Measurements from ENCODE around the gene AGPAT2.

AGPAT2 gene

DNA sequence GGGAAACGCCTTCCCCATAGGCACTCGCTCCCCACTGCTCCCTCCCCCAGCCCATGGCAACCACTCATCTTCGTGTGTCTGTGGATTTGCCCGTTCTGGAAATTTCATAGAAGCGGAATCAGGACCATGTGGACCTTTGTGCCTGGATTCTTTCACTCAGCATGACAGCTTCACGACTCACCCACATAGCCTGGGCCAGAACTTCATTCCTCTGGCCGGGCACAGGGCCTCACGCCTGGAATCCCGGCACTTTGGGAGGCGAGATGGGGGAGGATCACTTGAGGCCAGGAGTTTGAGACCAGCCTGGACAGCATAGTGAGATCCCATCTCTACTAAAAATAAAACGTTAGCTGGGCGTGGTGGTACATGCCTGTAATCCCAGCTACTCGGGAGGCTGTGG is 13.0 kb upstream of the AGPAT2 start:
- DNase-seq = no peak

GRCh38 chr9:136698635-136699246 is 11.5 kb upstream of the AGPAT2 start:
- DNase-seq = no peak

- DNase-seq = no peak
Measured at GRCh38 chr9:136697821-136698526, 10.7 kb upstream of the AGPAT2 start.

- no peak for DNase-seq
Measured at GRCh38 chr9:136697146-136697820, 10.0 kb upstream of the AGPAT2 start.

- DNase-seq = no peak
Measured at GRCh38 chr9:136696502-136696901, 9.2 kb upstream of the AGPAT2 start.

DNA sequence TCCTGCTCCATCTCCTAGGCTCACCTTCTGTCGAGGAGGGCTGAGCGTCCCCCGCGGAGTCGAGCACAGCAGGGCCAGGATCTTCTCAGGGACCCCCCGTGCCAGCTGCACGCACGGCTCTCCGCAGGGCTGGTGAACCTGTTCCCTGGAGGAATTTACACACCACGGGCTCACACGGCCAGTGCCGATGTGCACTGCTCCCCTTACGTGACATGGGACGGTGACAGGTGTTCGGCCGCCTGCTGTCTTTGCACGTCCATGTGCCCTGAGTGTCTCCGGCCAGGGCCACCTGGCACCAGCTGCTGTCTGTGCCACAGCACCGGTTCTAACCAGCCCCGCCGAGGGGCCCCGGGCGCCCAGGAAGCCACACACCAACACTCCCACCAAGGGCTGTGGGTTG is 8.7 kb upstream of the AGPAT2 start:
- no peak for DNase-seq

GRCh38 chr9:136695435-136695895 is 8.2 kb upstream of the AGPAT2 start:
- no peak for DNase-seq

GRCh38 chr9:136694872-136695247 is 7.6 kb upstream of the AGPAT2 start:
- DNase-seq = no peak

- DNase-seq = no peak
Measured at GRCh38 chr9:136694163-136694871, 7.1 kb upstream of the AGPAT2 start.

DNA sequence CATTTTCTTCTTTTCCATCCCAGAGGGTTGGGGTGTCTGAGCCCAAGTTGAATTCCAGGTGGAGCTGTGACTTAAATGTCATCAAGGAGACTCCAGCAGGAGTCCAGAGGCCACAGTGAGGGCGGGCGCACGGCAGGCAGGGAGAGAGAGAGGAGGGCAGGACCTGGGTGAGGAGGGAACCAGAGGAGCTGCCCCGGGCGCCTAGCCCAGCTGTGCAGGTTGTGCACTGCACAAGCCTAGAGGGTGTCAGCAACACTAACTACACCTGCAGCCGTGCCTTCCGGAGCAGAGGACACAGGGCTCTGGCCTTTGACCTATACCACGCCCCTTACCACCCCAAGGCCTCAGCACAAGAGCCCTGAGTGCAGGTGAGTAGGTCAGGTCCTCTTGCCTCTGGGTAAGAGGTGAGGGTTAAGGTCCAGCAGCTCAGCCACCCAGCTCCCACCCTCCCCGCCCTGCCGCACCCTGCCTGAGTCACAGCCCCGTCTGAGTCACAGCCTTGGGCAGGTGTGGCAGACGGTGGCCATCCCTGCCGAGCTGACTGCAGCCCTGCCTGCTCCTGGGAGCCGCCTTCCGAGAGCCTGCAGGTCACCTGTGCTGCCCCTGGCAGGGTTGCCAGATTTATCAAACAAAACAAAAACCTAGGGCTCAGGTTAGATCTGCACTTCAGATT is 6.4 kb upstream of the AGPAT2 start:
- DNase-seq = no peak

GRCh38 chr9:136693135-136693489 is 5.9 kb upstream of the AGPAT2 start:
- DNase-seq = no peak

DNA sequence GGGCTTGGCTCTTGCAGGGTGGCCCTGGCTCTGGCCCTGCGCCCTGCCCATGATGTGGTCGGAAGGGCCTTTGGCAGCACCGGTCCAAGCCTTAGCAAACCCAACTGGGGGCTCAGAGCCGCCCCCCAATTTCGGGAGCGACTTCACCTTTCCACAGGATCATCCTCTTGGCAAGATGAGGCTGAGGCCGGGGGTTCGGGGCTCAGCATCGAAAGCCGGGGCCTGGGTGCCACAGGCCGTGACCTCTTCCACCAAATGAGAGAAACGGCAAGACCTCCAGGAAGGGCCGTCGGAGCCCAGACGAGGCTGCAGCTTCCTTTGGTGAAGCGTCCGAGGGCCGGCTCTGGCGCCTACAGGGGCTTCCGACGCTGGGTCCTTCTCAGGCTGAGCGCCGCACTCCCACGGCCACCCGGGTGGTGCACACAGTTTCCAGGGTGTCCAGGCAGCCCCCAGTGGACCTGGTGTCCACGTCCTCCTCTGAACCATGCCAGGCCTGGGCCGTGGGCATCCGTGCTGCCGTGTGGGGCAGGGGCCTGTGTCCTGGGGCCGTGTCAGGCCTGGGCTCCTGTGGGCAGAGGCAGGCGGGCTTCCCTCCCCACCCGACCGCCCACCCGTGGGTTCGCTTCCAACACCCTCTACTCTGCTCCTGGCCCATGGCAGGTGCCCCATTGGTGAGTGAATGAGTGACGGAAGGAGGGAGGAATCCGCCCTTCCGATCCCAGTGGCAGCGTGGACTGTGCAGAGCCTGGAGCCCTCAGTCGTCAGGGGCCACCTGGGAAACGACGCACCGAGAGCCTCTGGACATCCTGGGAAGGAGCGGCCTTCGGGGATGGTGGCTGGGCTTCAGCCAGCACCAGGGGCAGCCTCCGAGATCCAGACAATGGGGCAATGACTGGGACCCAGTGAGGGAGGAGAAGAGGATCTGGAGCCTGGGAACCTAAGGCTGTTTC is 5.2 kb upstream of the AGPAT2 start:
- DNase-seq = no peak

- DNase-seq = no peak
Measured at GRCh38 chr9:136691316-136692184, 4.3 kb upstream of the AGPAT2 start.

- DNase-seq = no peak
Measured at GRCh38 chr9:136690806-136691261, 3.6 kb upstream of the AGPAT2 start.

GRCh38 chr9:136690104-136690805 is 3.0 kb upstream of the AGPAT2 start:
- no peak for DNase-seq

DNA sequence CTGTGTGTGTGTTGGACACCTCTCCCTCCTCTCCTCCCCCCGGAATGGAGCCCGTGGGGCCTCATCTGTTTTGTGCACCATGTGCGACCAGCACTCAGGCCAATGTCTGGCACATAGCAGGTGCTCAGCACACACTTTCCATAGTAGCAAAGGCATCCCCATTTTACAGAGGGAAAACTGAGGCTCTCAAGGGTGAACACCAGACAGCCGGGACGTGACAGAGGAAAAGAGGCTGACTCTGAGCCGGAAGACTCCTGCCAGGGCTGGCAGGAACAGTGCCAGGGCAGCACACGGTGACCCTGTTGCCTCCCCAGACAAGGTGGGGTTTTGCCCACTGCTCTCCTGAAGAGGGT is 1.8 kb upstream of the AGPAT2 start:
- no peak for DNase-seq

DNA sequence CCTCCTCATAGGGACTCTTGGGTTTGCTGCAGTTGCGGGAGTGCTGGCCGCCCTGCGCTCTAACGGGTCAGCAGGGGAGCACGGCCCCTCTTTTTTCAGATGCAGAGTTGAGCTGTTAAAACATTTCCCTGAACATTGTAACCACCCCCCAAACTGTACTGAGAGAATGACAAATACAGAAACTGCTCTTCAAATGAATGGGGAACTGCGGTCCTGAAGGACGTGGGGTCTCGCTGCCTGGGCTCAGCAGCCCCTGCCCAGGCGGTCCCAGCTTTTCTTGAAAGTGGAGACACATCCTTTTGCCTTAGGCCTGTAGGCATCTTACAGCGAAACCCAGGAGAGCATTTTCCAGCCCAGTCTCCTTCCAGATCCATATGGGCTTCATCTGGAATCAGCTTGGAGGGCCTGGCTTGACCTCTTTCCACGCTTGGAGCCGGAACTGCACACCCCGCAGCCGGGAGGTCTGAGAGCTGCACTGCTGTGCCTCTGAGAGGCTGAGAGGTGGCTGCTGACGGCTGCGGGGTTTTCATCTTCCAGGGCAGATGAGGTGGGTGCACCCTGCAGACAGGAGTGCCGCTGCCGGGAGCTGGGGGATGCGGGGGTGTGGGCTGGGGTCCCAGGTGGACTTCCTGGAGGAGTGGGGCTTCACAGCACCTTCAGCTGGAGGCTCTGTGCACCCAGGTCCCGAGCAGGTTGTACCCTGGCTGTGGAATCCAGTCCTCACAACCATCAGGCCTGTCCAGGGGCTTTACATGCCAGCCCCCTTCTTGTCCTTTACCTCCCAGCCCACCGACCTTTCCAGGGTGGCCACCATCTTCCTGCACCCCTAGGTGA is 1.2 kb upstream of the AGPAT2 start:
- no peak for DNase-seq

DNA sequence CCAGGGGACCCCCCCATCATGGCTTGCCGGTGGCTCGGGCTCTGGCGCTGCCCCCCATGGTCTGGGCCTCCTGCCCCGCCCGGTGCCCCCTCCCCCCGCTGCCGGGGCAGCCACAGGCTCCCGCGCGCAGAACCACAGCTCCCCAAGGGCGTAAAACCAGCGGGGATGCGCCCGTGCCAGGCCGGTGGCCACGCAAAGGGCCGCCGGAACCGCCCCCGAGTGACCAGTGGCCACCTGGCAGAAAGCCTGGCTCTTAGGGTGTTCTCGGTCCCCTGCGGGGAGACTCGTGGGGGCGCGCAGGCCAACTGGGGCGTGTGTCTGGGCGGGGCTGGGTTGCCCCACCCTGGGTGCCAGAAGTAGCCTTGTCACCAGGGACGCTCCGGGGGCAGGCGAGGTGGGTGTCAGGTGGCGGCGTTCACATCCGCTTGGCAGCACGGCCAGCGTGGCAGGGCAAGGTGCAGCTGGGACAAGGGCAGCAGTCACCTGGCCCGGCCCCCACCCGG is 515 bp upstream of the AGPAT2 start:
- no peak for DNase-seq

GRCh38 chr9:136686534-136686793 is 793 bp downstream of the AGPAT2 start:
- DNase-seq = no peak
